ENCODE results near the gene TMEM192.
A peak's percentile ranks its signal among the peaks of the same experiment; 100 is the strongest.
"Not testable (repeated sequence)": the region's sequence is repeated elsewhere in the genome, so short reads cannot be mapped to it uniquely, and the experiment has no call there.

TMEM192 gene

GRCh38 chr4:165138843-165139242, 26.2 kb upstream of the TMEM192 start:
- DNase-seq (ENCODE audit: low spot score) = no peak
- no peak for TF ChIP-seq CTCF (IDR thresholded peaks at IDR 0.05; ENCODE audit: extremely low read depth, missing control alignments)

- TF ChIP-seq CTCF (IDR thresholded peaks at IDR 0.05; ENCODE audit: extremely low read depth, missing control alignments) = no peak
- DNase-seq (ENCODE audit: low spot score) = no peak
These were observed 24.5 kb upstream of the TMEM192 start for GRCh38 chr4:165137205-165137604.

GRCh38 chr4:165136529-165136928, 23.9 kb upstream of the TMEM192 start:
- TF ChIP-seq CTCF (IDR thresholded peaks at IDR 0.05; ENCODE audit: extremely low read depth, missing control alignments) = no peak
- DNase-seq (ENCODE audit: low spot score) = no peak

- TF ChIP-seq CTCF (IDR thresholded peaks at IDR 0.05; ENCODE audit: extremely low read depth, missing control alignments) = no peak
- DNase-seq (ENCODE audit: low spot score) = no peak
These were observed 20.5 kb upstream of the TMEM192 start for GRCh38 chr4:165133150-165133549.

- peak; percentile 73 for DNase-seq (ENCODE audit: low spot score)
- TF ChIP-seq CTCF (IDR thresholded peaks at IDR 0.05; ENCODE audit: extremely low read depth, missing control alignments) = peak; percentile 71
These were observed 18.7 kb upstream of the TMEM192 start for GRCh38 chr4:165131247-165131832.

- no peak for DNase-seq (ENCODE audit: low spot score)
- no peak for TF ChIP-seq CTCF (IDR thresholded peaks at IDR 0.05; ENCODE audit: extremely low read depth, missing control alignments)
These were observed 17.3 kb upstream of the TMEM192 start for GRCh38 chr4:165129924-165130323.

GRCh38 chr4:165125869-165126499, 13.3 kb upstream of the TMEM192 start:
- DNase-seq (ENCODE audit: low spot score) = not testable (repeated sequence)

- TF ChIP-seq CTCF (IDR thresholded peaks at IDR 0.05; ENCODE audit: extremely low read depth, missing control alignments) = no peak
- DNase-seq (ENCODE audit: low spot score) = no peak
These were observed 11.8 kb upstream of the TMEM192 start for GRCh38 chr4:165124488-165124887.
